Ishikawa (cell line): ENCODE measurements around the gene PACSIN1.

Experiments
- CEBPB ChIP-seq: IDR thresholded peaks from 2 replicates; pipeline ENCODE4 v1.6.1; 2012
- CREB1 ChIP-seq: IDR thresholded peaks from 2 replicates; pipeline ENCODE4 v1.6.1; 2012; ENCODE audit warnings: low read depth
- EGR1 ChIP-seq: IDR thresholded peaks from 2 replicates; pipeline ENCODE4 v1.6.1; 2012
- EP300 ChIP-seq: IDR thresholded peaks from 2 replicates; pipeline ENCODE4 v1.6.1; 2012; ENCODE audit warnings: borderline replicate concordance
- MAX ChIP-seq: IDR thresholded peaks from 2 replicates; pipeline ENCODE4 v1.6.1; 2012
- NFIC ChIP-seq: IDR thresholded peaks from 2 replicates; pipeline ENCODE4 v1.6.1; 2012
- TAF1 ChIP-seq: IDR thresholded peaks from 2 replicates; pipeline ENCODE4 v1.6.1; 2012; ENCODE audit warnings: low read depth, mild to moderate bottlenecking
- TCF12 ChIP-seq: IDR thresholded peaks from 2 replicates; pipeline ENCODE4 v1.6.1; 2012; ENCODE audit warnings: low read depth
- YY1 ChIP-seq: IDR thresholded peaks from 2 replicates; pipeline ENCODE4 v1.6.1; 2012; ENCODE audit warnings: low read depth

- TF ChIP-seq EP300 (peak; percentile 69; the same call in 1 of the 2 replicates), NFIC (peak; percentile 95), YY1 (no peak), CREB1 (no peak), CEBPB (0 out of 2 replicates have a peak, but pooled peaks have one; percentile 1), MAX (no peak; the same call in none of the 2 replicates), TCF12 (peak; percentile 89), TAF1 (no peak), EGR1 (no peak)
Measured at GRCh38 chr6:34536251-34536958, 70.5 kb downstream of the PACSIN1 start.
